GM23248 (cell line): ENCODE measurements around the gene CBLN1.

ENCODE experiments used
- EZH2 ChIP-seq: fragments of 200-600 bp; sonication (generic); IDR thresholded peaks from 2 replicates; pipeline ENCODE4 v1.6.1; 2018; ENCODE audit warnings: antibody characterized with exemption, mild to moderate bottlenecking; ENCODE audit not compliant: insufficient read depth, poor library complexity, severe bottlenecking
- EZH2phosphoT487 ChIP-seq: fragments of 200-600 bp; sonication (generic); IDR thresholded peaks from 2 replicates; pipeline ENCODE4 v1.6.1; 2018; ENCODE audit warnings: antibody characterized with exemption, moderate library complexity, mild to moderate bottlenecking, low read depth; ENCODE audit not compliant: insufficient read depth

GRCh38 chr16:49282690-49283375, 1.2 kb upstream of the CBLN1 start:
- TF ChIP-seq EZH2phosphoT487 = no peak
- TF ChIP-seq EZH2 = peak; percentile 84
